Measurements from ENCODE around the gene ZNF106. TPM values are rescaled to one million over a fixed set of nuclear protein-coding genes. Genes with fewer than 3 reads are reported as not detected.

ZNF106 gene
- polyA plus RNA-seq, 12 donors: 126 to 1,152 (median 271) TPM

- DNase-seq: peak; percentile 28
Observed at GRCh38 chr15:42490291-42490670, 660 bp downstream of the ZNF106 start.

GRCh38 chr15:42483677-42484076 lies 7.3 kb downstream of the ZNF106 start:
- DNase-seq: no peak

- no peak for DNase-seq
Observed at GRCh38 chr15:42482701-42483100, 8.2 kb downstream of the ZNF106 start.

GRCh38 chr15:42474827-42475226 lies 16.1 kb downstream of the ZNF106 start:
- DNase-seq: no peak

GRCh38 chr15:42471002-42471401 lies 19.9 kb downstream of the ZNF106 start:
- no peak for DNase-seq

GRCh38 chr15:42465520-42466259 lies 25.3 kb downstream of the ZNF106 start:
- DNase-seq: no peak

- DNase-seq: no peak
Observed at GRCh38 chr15:42461261-42461660, 29.7 kb downstream of the ZNF106 start.

GRCh38 chr15:42457445-42458442 lies 33.2 kb downstream of the ZNF106 start:
- DNase-seq: peak; percentile 97

GRCh38 chr15:42456971-42457370 lies 34.0 kb downstream of the ZNF106 start:
- DNase-seq: no peak

GRCh38 chr15:42456531-42456930 lies 34.4 kb downstream of the ZNF106 start:
- DNase-seq: no peak

- DNase-seq: no peak
Observed at GRCh38 chr15:42453826-42454225, 37.1 kb downstream of the ZNF106 start.

GRCh38 chr15:42450425-42450790 lies 40.5 kb downstream of the ZNF106 start:
- no peak for DNase-seq

- no peak for DNase-seq
Observed at GRCh38 chr15:42449770-42450424, 41.0 kb downstream of the ZNF106 start.

GRCh38 chr15:42448281-42448680 lies 42.7 kb downstream of the ZNF106 start:
- no peak for DNase-seq

- no peak for DNase-seq
Observed at GRCh38 chr15:42447599-42447998, 43.3 kb downstream of the ZNF106 start.

- no peak for DNase-seq
Observed at GRCh38 chr15:42445551-42445950, 45.4 kb downstream of the ZNF106 start.

- no peak for DNase-seq
Observed at GRCh38 chr15:42444415-42445063, 46.4 kb downstream of the ZNF106 start.

- no peak for DNase-seq
Observed at GRCh38 chr15:42427429-42428223, 63.3 kb downstream of the ZNF106 start.

- DNase-seq: no peak
Observed at GRCh38 chr15:42421376-42421775, 69.6 kb downstream of the ZNF106 start.

GRCh38 chr15:42419369-42419768 lies 71.6 kb downstream of the ZNF106 start:
- DNase-seq: no peak

- DNase-seq: no peak
Observed at GRCh38 chr15:42413920-42414319, 77.0 kb downstream of the ZNF106 start.
